DMS153 (cell line): ENCODE measurements around the gene BHLHA15.

ENCODE experiments used
- DNase-seq: peaks from one replicate; lab custom pipeline; 2025; lab: John Stamatoyannopoulos, UW

The BHLHA15 gene

DNA sequence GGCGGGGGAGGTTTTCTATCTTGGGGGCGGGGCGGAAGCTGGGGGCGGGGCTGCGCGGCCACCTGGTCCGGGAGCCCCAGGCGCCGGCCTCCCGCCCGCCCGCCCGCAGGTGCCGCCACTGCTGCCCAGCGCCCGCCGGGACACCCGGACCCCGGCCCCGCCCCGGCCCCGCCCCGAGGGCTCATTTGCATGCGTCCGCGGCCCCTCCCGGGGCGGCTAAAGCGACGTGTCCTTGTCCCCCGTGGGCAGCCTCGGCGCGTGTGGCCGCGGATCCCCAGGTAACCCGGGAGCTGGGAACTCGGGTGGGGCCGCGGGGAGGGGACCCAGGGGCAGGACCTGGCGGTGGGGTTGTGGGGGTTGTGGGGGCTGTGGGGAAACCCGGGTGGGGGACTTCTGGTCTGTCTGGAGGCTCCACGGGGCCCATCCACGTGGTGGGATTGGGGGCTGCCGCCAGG lies at the start of gene BHLHA15:
Gene BHLHA15 (plus strand): TSS at position 219 of the 455 bp plus-strand sequence. CDS start 871 bp downstream, outside the sequence.
- peak; percentile 6 for DNase-seq

DNA sequence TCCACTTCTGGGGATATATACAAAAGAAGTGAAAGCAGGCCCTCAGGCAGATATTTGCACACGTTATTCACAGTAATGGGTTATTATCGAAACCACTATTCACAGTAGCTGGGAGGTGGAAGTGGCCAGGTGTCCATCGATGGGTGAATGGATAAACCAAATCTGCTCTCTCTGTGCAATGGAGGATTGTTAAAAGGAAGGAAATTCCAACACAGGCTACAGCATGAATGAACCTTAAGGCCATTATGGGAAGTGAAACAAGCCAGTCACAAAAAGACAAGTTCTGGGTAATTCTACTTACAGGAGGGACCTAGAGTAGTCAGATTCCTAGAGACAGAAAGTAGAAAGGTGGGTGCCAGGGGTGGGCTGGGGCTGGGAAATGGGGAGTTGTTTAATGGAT lies 48.5 kb upstream of the BHLHA15 start:
- no peak for DNase-seq

DNA sequence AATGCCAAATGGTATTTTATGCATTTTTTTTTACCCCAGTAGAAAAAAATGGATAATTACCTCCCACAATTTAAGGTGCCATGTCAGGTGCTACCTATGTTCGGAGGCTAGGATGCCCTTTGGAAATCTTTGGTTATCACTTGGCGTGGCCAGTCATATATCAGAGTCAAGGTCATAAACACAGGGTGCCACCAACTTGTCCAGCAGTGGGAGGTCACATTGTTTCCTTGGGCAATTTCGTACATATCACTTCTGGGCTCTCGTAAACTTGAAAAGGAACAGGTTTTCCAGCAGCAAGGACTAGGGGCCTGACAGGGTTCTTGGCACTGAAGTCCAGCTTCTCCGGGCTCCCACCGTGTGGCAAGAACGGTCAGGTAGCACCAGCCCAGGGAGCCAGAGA lies 48.0 kb upstream of the BHLHA15 start:
- no peak for DNase-seq

DNA sequence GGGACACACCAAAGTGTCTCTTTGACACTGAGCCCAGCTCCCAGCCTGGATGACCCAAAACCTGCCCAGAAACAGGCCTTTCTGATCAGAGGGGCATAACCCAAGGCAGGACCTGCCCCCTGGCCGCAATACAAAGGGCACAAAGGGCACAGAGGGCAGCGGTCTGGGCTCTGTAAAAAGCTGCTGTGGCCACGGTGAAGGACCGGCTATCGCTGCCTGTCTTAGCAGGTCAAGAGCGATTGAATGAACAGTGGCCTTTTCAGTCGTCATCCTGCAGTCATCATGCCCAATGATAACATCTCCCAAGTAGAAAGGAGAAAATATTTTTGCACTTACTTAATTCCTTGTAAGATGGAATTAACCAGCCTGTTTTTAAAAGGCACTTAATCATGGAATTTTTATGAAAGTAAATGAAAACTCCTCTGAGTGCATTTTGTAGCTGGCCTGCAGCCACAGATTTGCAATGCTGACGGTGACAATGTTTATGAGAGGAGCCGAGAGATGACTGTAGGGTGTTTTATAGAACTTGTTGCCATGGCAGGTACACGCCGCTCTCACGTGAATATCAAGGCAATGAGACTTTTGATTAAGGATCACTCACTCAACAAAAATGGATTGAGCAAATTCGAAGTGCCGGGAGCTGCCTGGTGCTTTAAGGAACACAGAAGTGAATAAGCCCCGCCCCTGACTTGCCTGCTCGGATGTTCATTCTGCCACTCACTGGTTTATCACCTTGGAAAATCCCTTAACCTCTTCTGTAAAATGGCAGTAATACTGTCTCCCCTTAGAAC lies 47.3 kb upstream of the BHLHA15 start:
- DNase-seq = no peak

DNA sequence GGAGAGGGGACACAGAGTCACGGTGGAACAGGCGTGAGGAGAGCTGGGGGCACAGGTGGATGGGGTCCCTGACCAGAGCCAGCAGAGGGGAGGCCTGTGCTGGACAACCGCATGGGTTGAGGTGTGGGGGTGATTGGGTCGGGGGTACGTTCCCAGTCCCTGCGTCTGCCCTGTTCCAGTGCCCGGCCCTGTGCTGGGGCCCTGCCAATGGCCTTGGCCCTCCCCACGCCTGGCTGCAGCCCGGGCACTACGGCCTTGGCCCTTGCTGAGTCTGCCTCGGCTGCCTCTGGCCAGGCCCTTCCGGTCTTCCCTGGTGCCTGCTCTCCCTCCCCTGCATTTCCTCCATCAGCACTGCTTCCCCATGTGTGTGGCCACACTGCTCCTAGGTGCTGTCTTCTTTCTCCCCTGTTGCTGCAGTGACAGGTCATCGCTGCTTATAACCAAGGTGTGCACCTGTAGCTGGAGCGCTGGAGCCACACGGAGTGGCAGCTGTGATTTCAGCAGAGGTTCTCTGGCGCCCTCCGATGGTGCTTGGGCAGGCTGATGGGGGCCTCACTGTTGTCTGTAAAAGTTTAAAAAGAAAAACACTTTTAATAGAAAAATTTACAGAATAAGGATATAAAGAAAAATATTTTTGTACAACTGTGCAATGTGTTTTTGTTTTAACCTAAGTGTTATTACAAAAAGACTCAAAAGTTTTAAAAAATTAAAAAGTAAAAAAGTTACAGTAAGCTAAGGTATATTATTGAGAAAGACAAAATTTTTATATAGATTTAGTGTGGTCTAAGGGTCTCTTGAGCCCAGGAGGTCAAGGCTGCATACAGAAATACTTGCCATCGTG lies 45.2 kb upstream of the BHLHA15 start:
- DNase-seq = peak; percentile 47

DNA sequence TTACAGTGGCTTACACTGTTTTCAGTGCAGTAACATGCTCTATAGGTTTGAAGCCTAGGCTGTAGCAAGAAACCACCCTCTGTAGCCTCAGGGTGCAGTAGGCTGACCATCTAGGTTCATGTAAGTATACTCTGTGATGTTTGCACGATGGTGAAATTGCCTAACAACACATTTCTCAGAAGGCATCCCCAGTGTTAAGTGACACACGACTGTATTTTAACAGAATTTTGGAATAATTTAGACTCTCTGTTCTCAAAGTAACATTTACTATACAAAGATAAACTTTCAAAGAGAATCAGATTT lies 44.6 kb upstream of the BHLHA15 start:
- no peak for DNase-seq

DNA sequence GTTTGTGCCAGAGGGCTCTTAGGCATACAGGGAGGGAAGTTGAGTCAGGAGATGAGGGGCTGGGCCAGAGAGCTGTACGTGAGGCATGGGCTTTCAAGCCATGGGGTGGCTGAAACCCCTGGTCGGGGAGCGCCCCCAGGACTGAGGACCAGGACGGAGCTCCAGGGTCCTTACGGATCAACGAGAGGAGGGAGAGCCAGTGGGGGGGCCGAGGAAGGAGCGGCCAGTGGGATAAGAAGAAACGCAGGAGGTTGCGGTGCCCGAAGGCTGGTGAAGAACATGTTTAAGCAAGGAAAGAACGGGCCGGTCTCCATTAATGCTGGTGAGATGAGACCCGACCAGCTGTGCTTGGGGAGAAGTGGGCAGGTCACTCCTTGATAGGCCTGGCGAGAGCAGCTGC lies 43.6 kb upstream of the BHLHA15 start:
- DNase-seq = no peak

DNA sequence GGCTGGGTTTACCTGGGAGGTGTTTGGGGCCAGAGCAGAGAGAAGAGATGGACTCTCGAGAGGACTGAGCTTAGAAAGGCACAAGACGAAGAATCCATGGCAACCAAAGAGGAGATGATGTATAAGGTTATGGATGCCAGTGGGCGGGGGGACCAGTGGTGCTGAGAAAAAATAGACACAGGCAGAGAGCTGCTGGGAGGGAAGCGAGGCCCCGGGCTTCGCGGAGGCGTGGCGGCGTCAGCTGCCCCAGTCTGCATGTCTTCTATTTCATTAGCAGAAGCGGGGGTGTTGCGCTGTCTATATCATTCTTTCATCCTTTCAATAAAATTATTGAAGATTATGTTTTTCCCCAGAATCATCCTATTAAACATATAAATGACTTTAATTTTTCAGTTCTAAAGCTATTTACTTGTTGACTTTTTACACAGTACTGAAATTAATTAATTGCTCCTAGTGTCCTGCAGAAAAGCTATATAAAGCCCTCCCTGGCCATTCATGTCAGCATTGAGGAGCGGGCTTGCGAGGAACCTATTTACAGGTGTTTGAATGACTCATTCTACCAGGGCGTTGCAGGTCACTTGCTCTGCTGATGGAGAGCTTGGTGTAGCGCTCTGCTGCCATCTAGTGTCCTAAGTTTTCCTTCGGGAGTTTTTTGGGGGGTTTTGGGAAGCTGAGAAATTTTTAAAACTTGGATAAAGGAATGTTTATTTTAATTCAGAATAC lies 42.9 kb upstream of the BHLHA15 start:
- DNase-seq = peak; percentile 71

DNA sequence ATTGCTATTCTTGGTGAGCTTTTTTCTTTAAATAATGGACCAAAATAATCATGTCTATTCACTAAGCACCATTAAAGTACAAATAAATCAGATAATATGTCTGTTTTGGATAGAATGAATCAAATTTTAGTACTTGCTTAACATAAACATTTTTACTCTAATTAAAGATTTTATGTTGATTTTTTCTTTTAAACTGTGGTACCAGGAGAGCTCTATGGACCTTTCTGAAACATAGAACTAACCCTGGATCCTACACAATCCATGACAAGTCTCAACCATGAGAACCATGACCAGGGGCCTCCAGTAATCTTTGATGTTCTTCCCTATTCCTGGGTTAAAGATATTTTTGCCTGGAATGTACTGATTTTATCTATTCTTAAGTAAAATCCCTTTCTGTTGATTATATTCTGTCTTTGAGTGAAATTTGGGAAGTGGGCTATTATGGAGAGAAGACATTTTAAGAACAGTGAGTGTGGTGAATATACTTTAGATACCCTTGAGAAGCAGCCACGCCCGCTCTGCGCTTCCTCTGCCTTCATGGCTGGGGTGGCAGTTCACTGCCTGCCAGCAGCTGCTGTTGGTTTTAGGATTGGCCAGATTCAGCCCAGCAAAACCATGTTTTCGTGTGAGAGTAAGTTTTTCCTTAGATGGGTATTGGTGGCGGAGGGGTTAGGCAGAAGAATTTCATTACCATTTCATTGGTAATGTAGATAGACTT lies 42.2 kb upstream of the BHLHA15 start:
- no peak for DNase-seq

DNA sequence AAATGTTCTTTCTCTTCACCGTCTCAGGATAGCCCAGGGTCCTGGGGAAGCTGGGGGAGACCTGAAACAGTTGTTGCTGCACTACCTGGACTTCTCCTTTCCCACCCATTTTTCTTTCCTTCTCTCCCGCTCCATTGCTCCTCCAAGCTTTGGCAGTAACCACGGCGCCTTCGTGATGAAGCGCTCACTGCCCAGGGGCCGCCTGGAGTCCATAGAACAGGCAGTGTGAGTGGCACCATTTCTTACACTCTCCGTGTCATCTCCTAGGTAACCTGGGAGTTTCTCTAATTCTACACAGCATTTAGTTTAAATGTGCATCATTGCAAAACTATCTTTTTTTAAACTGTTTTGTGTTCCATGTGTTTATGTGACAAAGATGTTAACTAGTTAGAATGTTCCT lies 40.3 kb upstream of the BHLHA15 start:
- DNase-seq = no peak

DNA sequence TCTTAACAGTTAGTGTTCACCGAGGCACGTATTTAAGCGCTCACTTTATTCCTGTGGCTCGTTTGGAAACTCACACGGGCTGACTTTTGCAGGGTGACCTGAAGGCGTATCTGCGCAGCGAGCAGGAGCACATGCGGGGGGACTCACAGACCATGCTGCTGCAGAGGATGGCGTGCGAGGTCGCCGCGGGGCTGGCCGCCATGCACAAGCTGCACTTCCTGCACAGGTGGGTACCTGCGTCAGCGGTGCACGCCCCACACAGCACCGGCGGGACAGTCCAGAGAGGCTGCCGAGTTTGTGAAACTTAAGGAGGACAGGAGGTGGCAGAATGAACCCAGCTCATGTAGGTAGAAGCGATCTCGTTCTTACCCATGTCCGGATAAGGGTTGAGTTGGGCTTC lies 39.8 kb upstream of the BHLHA15 start:
- DNase-seq = no peak

DNA sequence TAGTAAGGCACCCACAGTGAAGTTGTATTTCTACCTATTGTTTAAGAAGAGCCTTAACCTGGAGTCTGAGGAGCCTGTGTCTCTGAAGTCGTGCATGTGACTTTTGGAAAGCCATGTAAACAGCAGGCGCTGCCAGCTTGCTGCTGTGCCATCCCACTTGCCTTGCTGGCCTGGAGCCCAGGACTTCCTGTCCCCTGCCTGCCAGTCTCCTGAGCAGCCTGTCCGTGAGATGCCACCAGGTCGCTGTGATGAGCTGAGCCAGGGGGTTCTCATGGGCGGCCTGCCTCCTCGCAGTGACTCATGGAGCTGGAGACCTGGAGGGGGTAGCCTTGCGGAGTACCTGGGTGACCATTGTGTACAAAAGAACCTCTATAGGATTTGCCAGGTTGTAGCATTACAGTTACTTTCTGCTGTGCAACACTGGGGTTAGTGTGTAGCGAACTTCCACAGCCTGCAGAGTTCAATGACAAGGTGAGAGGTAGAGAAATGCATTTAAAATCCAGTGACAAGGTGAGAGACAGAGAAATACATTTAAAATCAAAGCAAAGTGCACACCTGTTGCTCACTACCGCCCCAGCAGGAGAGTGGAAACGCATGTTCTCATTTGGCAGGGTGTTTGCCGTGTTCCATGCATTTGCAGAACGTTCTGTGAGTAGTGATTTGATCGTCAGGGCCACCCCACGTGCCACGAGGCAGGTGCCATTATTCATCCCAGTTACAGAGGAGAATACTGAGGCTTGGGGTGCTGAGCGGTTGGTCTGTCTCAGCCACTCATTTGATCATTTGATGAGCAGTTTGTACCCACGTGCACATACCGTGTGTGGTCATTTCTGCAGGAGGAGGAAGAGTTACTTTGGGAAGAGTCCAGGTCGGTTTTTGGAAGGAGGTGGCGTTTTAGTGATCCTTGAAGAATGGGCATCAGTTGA lies 36.6 kb upstream of the BHLHA15 start:
- DNase-seq = no peak

DNA sequence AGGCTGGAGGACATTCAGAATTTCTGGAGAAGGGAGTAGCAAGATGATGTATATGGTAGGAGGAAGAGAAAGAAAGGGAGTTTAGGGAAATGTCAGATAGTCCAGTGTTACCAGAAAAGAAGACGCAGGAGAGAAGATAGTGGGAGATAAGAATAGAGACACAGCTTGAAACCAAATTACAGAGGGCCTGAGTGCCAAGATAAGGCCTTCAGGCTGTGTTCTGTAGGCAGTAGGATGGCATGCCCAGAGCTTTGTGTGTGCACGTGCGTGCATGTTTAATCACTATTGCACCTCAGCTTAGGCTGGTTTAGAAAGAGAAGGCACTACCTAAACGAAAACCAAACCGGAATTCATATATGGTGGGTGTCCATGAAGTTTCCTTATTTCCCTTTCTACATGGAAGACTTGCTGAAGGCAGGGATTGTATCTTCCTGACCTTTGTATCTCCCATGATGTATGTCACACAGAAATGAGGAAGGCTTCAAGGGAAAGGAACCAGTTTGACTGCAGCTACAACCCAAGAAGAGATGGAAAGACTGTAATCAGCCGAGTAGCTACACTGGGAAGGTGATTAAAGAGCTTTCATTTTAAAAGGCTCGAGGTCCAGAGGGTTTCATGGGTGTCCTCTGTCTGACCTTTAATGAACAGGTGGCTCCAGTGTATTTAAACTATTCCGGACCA lies 35.8 kb upstream of the BHLHA15 start:
- DNase-seq = no peak

DNA sequence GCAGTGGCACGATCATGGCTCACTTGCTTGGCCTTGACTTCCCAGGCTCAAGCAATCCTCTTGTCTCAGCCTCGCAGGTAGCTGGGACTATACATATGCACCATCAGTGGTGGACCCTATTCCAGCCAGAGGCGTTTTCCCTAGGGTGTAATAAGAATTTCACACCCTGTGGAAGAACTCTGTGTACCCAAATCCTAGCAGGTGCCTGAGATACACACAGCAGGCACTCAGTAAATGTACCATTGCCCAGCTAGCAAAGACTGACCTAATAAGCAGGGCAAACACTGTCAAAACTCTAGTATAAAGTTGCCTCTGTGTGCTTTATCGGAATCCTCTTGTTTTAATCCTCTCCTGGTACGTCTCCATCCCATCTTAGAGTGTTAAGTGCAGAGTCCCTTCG lies 33.7 kb upstream of the BHLHA15 start:
- no peak for DNase-seq

DNA sequence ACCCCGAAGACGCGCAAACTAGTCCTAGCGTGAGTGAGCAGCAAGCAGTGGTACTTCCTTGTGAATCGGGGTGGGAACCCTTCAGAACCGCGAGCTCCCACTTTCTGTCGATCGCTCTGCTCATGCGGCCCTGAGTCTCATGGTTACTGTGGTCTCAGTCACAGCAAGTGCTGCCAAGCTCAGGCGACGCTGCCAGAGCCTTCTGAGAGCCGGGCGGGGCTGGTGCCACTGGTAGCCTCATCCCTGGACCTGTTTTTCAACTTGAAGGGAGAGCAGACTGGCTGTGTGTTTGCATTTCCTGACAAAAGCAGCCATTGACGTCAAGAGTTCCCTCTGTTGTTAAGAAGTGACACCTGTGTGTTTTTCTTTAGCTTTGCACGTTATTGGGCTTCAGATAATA lies 32.9 kb upstream of the BHLHA15 start:
- peak; percentile 82 for DNase-seq

DNA sequence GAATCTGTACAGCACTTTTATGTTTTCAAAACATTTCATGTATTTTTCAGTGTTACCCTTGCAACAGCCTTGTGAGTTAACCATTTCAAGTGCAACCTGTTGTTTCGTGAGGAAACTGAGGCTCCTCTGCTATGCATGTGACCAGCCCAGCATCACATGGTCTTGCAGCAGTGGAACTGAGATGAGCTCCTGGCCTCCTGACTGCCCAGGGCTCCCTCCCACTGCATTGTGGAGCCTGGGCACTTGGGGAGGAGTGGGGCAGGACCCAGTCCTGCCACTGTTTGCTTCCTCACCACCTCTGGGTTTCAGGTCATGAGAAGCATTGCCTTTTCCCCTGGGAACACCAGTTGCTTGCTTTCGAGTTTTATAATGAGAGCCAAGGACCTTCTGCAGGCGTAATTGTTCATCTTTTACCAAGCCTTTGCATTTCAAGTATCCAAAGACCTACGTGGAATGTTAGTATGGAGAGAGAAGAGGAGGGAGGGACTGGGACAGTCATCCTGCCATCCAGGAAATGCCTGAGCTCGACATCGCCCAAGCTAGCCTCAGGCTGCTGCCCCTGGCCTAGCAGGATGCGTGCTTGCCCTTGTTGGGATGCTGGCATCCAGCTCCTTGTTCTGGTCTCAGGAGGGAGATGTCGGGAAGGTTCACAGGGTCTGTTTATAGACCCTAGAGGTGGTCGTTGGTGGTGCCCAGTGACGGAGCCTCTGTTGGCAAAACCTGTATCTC lies 32.3 kb upstream of the BHLHA15 start:
- DNase-seq = no peak

DNA sequence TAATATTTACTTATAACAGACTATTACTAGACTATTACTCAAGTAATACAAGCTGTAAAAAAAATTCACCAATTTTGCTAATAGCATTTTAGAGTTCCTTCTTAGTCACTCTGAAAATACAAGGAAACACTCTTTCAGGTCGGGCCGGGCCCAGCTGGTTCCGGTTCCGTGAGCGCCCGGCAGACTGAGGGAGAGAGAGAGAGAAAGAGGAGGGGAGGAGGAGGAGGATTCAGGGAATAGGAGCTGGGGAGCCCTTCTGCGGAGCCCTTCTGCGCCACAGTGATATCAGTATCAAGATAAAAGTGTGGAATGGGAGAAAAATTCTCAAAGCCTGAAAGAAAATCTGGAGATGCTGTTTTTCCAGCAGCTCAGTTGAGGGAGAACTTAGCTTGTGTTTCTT lies 30.5 kb upstream of the BHLHA15 start:
- DNase-seq = no peak

DNA sequence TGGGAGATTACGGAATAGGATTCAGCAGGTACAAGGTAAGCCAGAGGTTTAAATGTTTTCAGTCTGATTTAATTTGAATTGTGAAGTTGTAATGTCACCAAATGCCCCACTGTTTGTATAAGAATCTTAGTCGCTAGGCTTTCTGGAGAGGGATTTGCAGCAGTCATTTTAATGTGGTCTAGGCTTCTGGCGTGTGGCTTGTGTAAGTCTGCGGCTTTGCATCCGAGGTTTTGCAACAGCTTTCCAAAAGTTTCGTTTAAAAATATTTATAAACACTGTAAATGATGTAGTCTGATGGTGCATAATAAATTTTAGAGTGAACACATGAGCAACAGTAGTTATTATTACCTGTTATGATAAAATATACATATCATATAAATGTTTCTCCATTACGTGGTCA lies 26.1 kb upstream of the BHLHA15 start:
- no peak for DNase-seq

DNA sequence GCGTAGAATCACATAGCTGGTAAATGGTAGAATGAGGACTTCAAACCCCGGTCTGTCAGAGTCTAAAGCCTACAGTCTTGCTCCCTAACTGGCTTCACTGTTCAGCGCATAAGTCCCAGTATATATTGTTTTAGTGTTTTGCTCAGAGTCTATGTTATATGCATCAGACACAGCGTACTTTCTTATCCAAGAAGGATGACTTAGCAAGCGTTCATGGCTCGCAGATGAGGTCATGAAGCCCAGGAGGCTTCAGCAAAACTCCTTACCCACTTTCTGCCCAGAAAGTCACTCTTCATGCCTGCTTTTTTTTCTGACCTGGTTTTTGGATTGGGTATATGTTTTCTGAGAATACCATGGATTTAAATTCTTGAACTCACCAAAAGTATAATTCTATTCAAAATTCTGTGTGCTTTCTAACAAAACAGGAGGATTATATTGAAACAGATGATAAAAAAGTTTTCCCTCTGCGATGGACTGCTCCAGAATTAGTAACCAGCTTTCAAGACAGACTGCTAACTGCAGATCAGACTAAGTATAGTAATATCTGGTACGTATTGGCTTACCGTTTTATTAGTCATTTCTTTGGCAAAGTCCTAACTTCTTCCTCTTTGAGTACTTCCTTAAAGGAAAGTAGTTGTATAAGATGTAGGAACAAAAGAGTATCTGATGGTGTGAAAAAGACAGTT lies 24.6 kb upstream of the BHLHA15 start:
- DNase-seq = no peak
